WTC11 (cell line): Measurements from ENCODE around the gene MPC1. TPM values are rescaled to one million over a fixed set of nuclear protein-coding genes. Genes with fewer than 3 reads are reported as not detected.

Experiments used
- ATAC-seq: fragments of 200-7000 bp; cut with Tn5 transposase; 2 replicates; pipeline ENCODE4 v1.10.0; 2021; ENCODE audit warnings: mild to moderate bottlenecking, moderate library complexity
- CTCF ChIA-PET: fragments of 300-600 bp; sonication (Branson Sonifier 250); formaldehyde crosslinking; loops from one replicate; lab custom pipeline; 2021; ENCODE audit warnings: antibody characterized with exemption; lab: Charles Lee
- POLR2A ChIA-PET: fragments of 350-600 bp; sonication (Branson Sonifier 250); formaldehyde crosslinking; loops from one replicate; lab custom pipeline; 2021; ENCODE audit warnings: antibody characterized with exemption; lab: Charles Lee
- DNase-seq: peaks from one replicate; pipeline ENCODE4 v3.0.0; 2021; ENCODE audit warnings: low spot score
- H3K27ac Mint-ChIP-seq: 2 replicates; pipeline ENCODE4 v1.8.0; 2021; ENCODE audit warnings: mixed read lengths
- H3K27me3 Mint-ChIP-seq: 2 replicates; pipeline ENCODE4 v1.8.0; 2021; ENCODE audit warnings: low read depth, mild to moderate bottlenecking, moderate library complexity, mixed read lengths
- H3K36me3 Mint-ChIP-seq: 2 replicates; pipeline ENCODE4 v1.8.0; 2021; ENCODE audit warnings: mixed read lengths
- H3K4me1 Mint-ChIP-seq: 2 replicates; pipeline ENCODE4 v1.8.0; 2022; ENCODE audit warnings: mixed read lengths
- H3K4me3 Mint-ChIP-seq: 2 replicates; pipeline ENCODE4 v1.8.0; 2021; ENCODE audit warnings: mild to moderate bottlenecking, moderate library complexity, mixed read lengths
- H3K9me3 Mint-ChIP-seq: 2 replicates; pipeline ENCODE4 v1.8.0; 2021; ENCODE audit warnings: mixed read lengths
- EMX1 ChIP-seq: fragments of 250-450 bp; sonication (Bioruptor Pico); IDR thresholded peaks from 2 replicates; pipeline ENCODE4 v1.8.0; 2021; ENCODE audit warnings: mild to moderate bottlenecking
- ESRRA ChIP-seq: sonication (generic); formaldehyde crosslinking; IDR thresholded peaks from 2 replicates; pipeline ENCODE4 v1.8.1; 2022; ENCODE audit warnings: mild to moderate bottlenecking, missing genetic modification reagents, borderline replicate concordance
- ETV6 ChIP-seq: sonication (generic); formaldehyde crosslinking; IDR thresholded peaks from 2 replicates; pipeline ENCODE4 v1.8.1; 2022; ENCODE audit warnings: mild to moderate bottlenecking, missing genetic modification reagents
- FOXJ3 ChIP-seq: sonication (generic); formaldehyde crosslinking; IDR thresholded peaks from 2 replicates; pipeline ENCODE4 v1.9.0; 2021; ENCODE audit warnings: missing genetic modification reagents, mild to moderate bottlenecking, borderline replicate concordance
- FOXP1 ChIP-seq: sonication (generic); formaldehyde crosslinking; IDR thresholded peaks from 2 replicates; pipeline ENCODE4 v1.8.0; 2022; ENCODE audit warnings: missing genetic modification reagents, mild to moderate bottlenecking, moderate library complexity, borderline replicate concordance
- GTF2I ChIP-seq: fragments of 250-450 bp; sonication (Bioruptor Pico); conservative IDR thresholded peaks from 2 replicates; pipeline ENCODE4 v1.4.0; 2021; ENCODE audit warnings: mild to moderate bottlenecking
- HMGXB4 ChIP-seq: sonication (generic); formaldehyde crosslinking; IDR thresholded peaks from 2 replicates; pipeline ENCODE4 v1.8.1; 2023; ENCODE audit warnings: mild to moderate bottlenecking, moderate library complexity, missing genetic modification reagents
- NFATC4 ChIP-seq: fragments of 250-450 bp; sonication (Bioruptor Pico); IDR thresholded peaks from 2 replicates; pipeline ENCODE4 v1.9.0; 2021; ENCODE audit warnings: mild to moderate bottlenecking
- NR3C1 ChIP-seq: sonication (generic); formaldehyde crosslinking; conservative IDR thresholded peaks from 2 replicates; pipeline ENCODE4 v1.8.1; 2023; ENCODE audit warnings: low read depth, mild to moderate bottlenecking, missing genetic modification reagents
- OVOL2 ChIP-seq: fragments of 250-450 bp; sonication (Bioruptor Pico); IDR thresholded peaks from 2 replicates; pipeline ENCODE4 v1.9.0; 2021; ENCODE audit warnings: mild to moderate bottlenecking, borderline replicate concordance
- PRRX2 ChIP-seq: fragments of 250-450 bp; sonication (Bioruptor Pico); IDR thresholded peaks from 2 replicates; pipeline ENCODE4 v1.8.0; 2021; ENCODE audit warnings: mild to moderate bottlenecking
- RELA ChIP-seq: sonication (generic); formaldehyde crosslinking; IDR thresholded peaks from 2 replicates; pipeline ENCODE4 v1.8.1; 2022; ENCODE audit warnings: missing genetic modification reagents, mild to moderate bottlenecking, borderline replicate concordance
- SOX15 ChIP-seq: fragments of 250-450 bp; sonication (Bioruptor Pico); IDR thresholded peaks from 2 replicates; pipeline ENCODE4 v1.9.0; 2021; ENCODE audit warnings: mild to moderate bottlenecking
- ZNF138 ChIP-seq: sonication (generic); formaldehyde crosslinking; conservative IDR thresholded peaks from 2 replicates; pipeline ENCODE4 v1.8.1; 2022; ENCODE audit warnings: mild to moderate bottlenecking, moderate library complexity, missing genetic modification reagents
- ZNF219 ChIP-seq: sonication (generic); formaldehyde crosslinking; IDR thresholded peaks from 2 replicates; pipeline ENCODE4 v1.8.0; 2023; ENCODE audit warnings: missing genetic modification reagents, mild to moderate bottlenecking, borderline replicate concordance
- ZNF232 ChIP-seq: sonication (generic); formaldehyde crosslinking; IDR thresholded peaks from 2 replicates; pipeline ENCODE4 v1.8.0; 2022; ENCODE audit warnings: mild to moderate bottlenecking, missing genetic modification reagents
- ZNF396 ChIP-seq: fragments of 250-450 bp; sonication (Bioruptor Pico); IDR thresholded peaks from 2 replicates; pipeline ENCODE4 v1.8.0; 2021; ENCODE audit warnings: mild to moderate bottlenecking, moderate library complexity, borderline replicate concordance
- total RNA-seq: library from RNA; stranded (reverse); gene quantifications from 3 replicates; pipeline ENCODE4 v1.2.3, GENCODE V29; 2021
- TF ChIP-seq, protein P1 (sequence below): sonication (generic); formaldehyde crosslinking; IDR thresholded peaks from 2 replicates; pipeline ENCODE4 v1.8.0; 2022; ENCODE audit warnings: missing genetic modification reagents
- TF ChIP-seq, protein P2 (sequence below): fragments of 250-450 bp; sonication (Bioruptor Pico); IDR thresholded peaks from 2 replicates; pipeline ENCODE4 v1.9.0; 2021; ENCODE audit warnings: moderate library complexity, mild to moderate bottlenecking, inconsistent platforms, borderline replicate concordance
- TF ChIP-seq, protein P3 (sequence below): sonication (generic); formaldehyde crosslinking; IDR thresholded peaks from 2 replicates; pipeline ENCODE4 v1.8.1; 2022; ENCODE audit warnings: missing genetic modification reagents, borderline replicate concordance
- TF ChIP-seq, protein P4 (sequence below): sonication (generic); formaldehyde crosslinking; IDR thresholded peaks from 2 replicates; pipeline ENCODE4 v1.8.1; 2023; ENCODE audit warnings: mild to moderate bottlenecking, missing genetic modification reagents, moderate library complexity

The MPC1 gene
- total RNA-seq, 1 experiment from 2014 or later: 10.7 TPM

DNA sequence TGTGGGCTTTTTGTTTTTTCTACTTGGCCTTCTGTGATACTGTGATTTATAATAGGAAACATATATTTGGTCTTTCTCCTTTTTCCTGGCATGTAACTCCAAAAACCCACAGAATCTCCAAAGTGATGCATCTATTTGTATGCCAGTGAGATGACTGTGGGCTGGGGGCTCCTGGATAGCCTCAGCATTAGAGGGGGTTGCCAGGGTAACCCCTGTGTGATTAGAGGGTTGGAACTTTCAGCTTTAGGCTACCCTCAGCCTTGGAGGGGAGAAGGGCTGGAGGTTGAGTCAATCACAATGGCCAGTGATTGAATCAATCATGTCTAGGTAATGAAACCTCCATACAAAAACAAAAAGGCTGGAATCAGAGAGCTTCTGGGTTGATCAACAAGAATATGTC is 29.8 kb downstream of the MPC1 start (continued):
- no peak for TF ChIP-seq HMGXB4
- TF ChIP-seq, protein P1, sequence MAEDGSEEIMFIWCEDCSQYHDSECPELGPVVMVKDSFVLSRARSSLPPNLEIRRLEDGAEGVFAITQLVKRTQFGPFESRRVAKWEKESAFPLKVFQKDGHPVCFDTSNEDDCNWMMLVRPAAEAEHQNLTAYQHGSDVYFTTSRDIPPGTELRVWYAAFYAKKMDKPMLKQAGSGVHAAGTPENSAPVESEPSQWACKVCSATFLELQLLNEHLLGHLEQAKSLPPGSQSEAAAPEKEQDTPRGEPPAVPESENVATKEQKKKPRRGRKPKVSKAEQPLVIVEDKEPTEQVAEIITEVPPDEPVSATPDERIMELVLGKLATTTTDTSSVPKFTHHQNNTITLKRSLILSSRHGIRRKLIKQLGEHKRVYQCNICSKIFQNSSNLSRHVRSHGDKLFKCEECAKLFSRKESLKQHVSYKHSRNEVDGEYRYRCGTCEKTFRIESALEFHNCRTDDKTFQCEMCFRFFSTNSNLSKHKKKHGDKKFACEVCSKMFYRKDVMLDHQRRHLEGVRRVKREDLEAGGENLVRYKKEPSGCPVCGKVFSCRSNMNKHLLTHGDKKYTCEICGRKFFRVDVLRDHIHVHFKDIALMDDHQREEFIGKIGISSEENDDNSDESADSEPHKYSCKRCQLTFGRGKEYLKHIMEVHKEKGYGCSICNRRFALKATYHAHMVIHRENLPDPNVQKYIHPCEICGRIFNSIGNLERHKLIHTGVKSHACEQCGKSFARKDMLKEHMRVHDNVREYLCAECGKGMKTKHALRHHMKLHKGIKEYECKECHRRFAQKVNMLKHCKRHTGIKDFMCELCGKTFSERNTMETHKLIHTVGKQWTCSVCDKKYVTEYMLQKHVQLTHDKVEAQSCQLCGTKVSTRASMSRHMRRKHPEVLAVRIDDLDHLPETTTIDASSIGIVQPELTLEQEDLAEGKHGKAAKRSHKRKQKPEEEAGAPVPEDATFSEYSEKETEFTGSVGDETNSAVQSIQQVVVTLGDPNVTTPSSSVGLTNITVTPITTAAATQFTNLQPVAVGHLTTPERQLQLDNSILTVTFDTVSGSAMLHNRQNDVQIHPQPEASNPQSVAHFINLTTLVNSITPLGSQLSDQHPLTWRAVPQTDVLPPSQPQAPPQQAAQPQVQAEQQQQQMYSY (CRISPR knock-in tag): no peak
- no peak for TF ChIP-seq RELA (CRISPR knock-in tag)
- no peak for TF ChIP-seq SOX15 (CRISPR knock-in tag)
- TF ChIP-seq NFATC4: no peak
- no peak for TF ChIP-seq NR3C1 (CRISPR knock-in tag)

GRCh38 chr6:166351715-166352285 is 30.9 kb downstream of the MPC1 start:
- POLR2A ChIA-PET: no interaction called here
- H3K27me3 Mint-ChIP-seq: peaks cover 6% of the 10 kb centered on the region

GRCh38 chr6:166348305-166348949 is 34.3 kb downstream of the MPC1 start:
- ChIA-PET CTCF (no interaction called here), POLR2A (no interaction called here)
- H3K4me1 Mint-ChIP-seq: peaks cover 16% of the 10 kb centered on the region
- peaks cover 30% of the 10 kb centered on the region for H3K9me3 Mint-ChIP-seq
- peaks cover 13% of the 10 kb centered on the region for H3K36me3 Mint-ChIP-seq
- H3K27ac Mint-ChIP-seq: no peak overlapping the region
- ATAC-seq: no peak
- DNase-seq: no peak
- H3K27me3 Mint-ChIP-seq: peaks cover 8% of the 10 kb centered on the region
- no peak overlapping the region for H3K4me3 Mint-ChIP-seq
- TF ChIP-seq PRRX2 (CRISPR knock-in tag): no peak
- no peak for TF ChIP-seq OVOL2
- no peak for TF ChIP-seq FOXJ3 (CRISPR knock-in tag)
- no peak for TF ChIP-seq ZNF219 (CRISPR knock-in tag)
- no peak for TF ChIP-seq NR3C1 (CRISPR knock-in tag)
- TF ChIP-seq GTF2I (CRISPR knock-in tag): no peak
- TF ChIP-seq, protein P2, sequence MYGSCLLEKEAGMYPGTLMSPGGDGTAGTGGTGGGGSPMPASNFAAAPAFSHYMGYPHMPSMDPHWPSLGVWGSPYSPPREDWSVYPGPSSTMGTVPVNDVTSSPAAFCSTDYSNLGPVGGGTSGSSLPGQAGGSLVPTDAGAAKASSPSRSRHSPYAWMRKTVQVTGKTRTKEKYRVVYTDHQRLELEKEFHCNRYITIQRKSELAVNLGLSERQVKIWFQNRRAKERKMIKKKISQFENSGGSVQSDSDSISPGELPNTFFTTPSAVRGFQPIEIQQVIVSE (CRISPR knock-in tag): no peak
- no peak for TF ChIP-seq FOXP1 (CRISPR knock-in tag)
- TF ChIP-seq EMX1 (CRISPR knock-in tag): no peak
- no peak for TF ChIP-seq ETV6 (CRISPR knock-in tag)
- TF ChIP-seq ZNF138: no peak
- TF ChIP-seq ZNF232 (CRISPR knock-in tag): no peak
- TF ChIP-seq, protein P3, sequence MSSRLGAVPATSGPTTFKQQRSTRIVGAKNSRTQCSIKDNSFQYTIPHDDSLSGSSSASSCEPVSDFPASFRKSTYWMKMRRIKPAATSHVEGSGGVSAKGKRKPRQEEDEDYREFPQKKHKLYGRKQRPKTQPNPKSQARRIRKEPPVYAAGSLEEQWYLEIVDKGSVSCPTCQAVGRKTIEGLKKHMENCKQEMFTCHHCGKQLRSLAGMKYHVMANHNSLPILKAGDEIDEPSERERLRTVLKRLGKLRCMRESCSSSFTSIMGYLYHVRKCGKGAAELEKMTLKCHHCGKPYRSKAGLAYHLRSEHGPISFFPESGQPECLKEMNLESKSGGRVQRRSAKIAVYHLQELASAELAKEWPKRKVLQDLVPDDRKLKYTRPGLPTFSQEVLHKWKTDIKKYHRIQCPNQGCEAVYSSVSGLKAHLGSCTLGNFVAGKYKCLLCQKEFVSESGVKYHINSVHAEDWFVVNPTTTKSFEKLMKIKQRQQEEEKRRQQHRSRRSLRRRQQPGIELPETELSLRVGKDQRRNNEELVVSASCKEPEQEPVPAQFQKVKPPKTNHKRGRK (CRISPR knock-in tag): no peak

More at GRCh38 chr6:166351715-166352285, 30.9 kb downstream of the MPC1 start:
- CTCF ChIA-PET: interaction anchor here (0.9 kb wide), 2 partner anchors 14 to 38 kb away, joined by 3 read pairs; no protein-coding TSS in a partner anchor
- peaks cover 13% of the 10 kb centered on the region for H3K36me3 Mint-ChIP-seq
- H3K4me1 Mint-ChIP-seq: peaks cover 14% of the 10 kb centered on the region
- DNase-seq (no peak), ATAC-seq (peak; percentile 73)
- no peak overlapping the region; the same call in 1 of the 2 replicates for H3K27ac Mint-ChIP-seq
- TF ChIP-seq ZNF396 (CRISPR knock-in tag) (no peak), ESRRA (no peak)
- TF ChIP-seq, protein P4, sequence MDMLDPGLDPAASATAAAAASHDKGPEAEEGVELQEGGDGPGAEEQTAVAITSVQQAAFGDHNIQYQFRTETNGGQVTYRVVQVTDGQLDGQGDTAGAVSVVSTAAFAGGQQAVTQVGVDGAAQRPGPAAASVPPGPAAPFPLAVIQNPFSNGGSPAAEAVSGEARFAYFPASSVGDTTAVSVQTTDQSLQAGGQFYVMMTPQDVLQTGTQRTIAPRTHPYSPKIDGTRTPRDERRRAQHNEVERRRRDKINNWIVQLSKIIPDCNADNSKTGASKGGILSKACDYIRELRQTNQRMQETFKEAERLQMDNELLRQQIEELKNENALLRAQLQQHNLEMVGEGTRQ (CRISPR knock-in tag): no peak
- H3K4me3 Mint-ChIP-seq: no peak overlapping the region
- peaks cover 30% of the 10 kb centered on the region for H3K9me3 Mint-ChIP-seq
